Hepatocyte (in vitro differentiated cells): ENCODE results near the gene IAPP.

Experiments
- CTCF ChIP-seq: fragments of 200-600 bp; sonication (generic); IDR thresholded peaks from 2 replicates; pipeline ENCODE4 v1.5.1; 2016; ENCODE audit warnings: antibody characterized with exemption, mild to moderate bottlenecking; ENCODE audit not compliant: poor library complexity
- EZH2phosphoT487 ChIP-seq: fragments of 200-600 bp; sonication (generic); IDR thresholded peaks from one replicate; pipeline ENCODE4 v1.6.1; 2018; ENCODE audit warnings: antibody characterized with exemption, mild to moderate bottlenecking, low read depth, moderate library complexity; ENCODE audit not compliant: unreplicated experiment, severe bottlenecking

- TF ChIP-seq CTCF: no peak
- no peak for TF ChIP-seq EZH2phosphoT487
Observed at GRCh38 chr12:21387174-21387573, 14.5 kb downstream of the IAPP start.
